PC-3 (cell line): ENCODE data around the gene S100B. TPM values are rescaled to one million over a fixed set of nuclear protein-coding genes. Genes with fewer than 3 reads are reported as not detected.

Experiments used
- ATAC-seq: fragments of 200-7000 bp; cut with Tn5 transposase; 2 replicates; pipeline ENCODE4 v1.9.1; 2020; ENCODE audit warnings: mild to moderate bottlenecking, moderate library complexity
- Bru-seq: library from RNA; stranded (reverse); fragments of 400-500 nt; gene quantifications from one replicate; lab custom pipeline; 2021; lab: Mats Ljungman, UMichigan
- BruChase-seq, 2 experiments: library from RNA; stranded (reverse); fragments of 400-500 nt; gene quantifications; one replicate each; lab custom pipeline; 2021; lab: Mats Ljungman, UMichigan
- BruUV-seq: library from RNA; stranded (reverse); fragments of 400-500 nt; replicated peaks from 2 replicates; lab custom pipeline; 2021; lab: Mats Ljungman, UMichigan
- CTCF ChIA-PET: fragments of 300-600 bp; sonication (Branson Sonifier 250); formaldehyde crosslinking; loops from one replicate; lab custom pipeline; 2022; ENCODE audit warnings: antibody characterized with exemption; lab: Charles Lee
- POLR2A ChIA-PET: fragments of 300-600 bp; sonication (Branson Sonifier 250); formaldehyde crosslinking; loops from one replicate; lab custom pipeline; 2022; ENCODE audit warnings: antibody characterized with exemption; ENCODE audit not compliant: unreplicated experiment; lab: Charles Lee
- DNase-seq: peaks from one replicate; pipeline ENCODE4 v3.0.0-alpha.2; 2015
- H2AFZ ChIP-seq: fragments of 300-600 bp; sonication (generic); 2 replicates; pipeline ENCODE4 v1.6.0; 2016; ENCODE audit warnings: antibody characterized with exemption, low read length
- H3F3A ChIP-seq: fragments of 300-600 bp; sonication (generic); one replicate; pipeline ENCODE4 v1.6.0; 2017; ENCODE audit warnings: antibody characterized with exemption, low read length, control low read depth, mild to moderate bottlenecking; ENCODE audit not compliant: unreplicated experiment
- H3K27ac ChIP-seq: fragments of 300-600 bp; sonication (generic); 2 replicates; pipeline ENCODE4 v1.5.1; 2016; ENCODE audit warnings: mild to moderate bottlenecking, low read length
- H3K27me3 ChIP-seq: fragments of 300-600 bp; sonication (generic); 2 replicates; pipeline ENCODE4 v1.6.1; 2016; ENCODE audit warnings: low read length, mixed read lengths
- H3K36me3 ChIP-seq: fragments of 300-600 bp; sonication (generic); 2 replicates; pipeline ENCODE4 v1.6.1; 2016; ENCODE audit warnings: low read depth, mixed run types, low read length, mixed read lengths
- H3K4me1 ChIP-seq: fragments of 300-600 bp; sonication (generic); 2 replicates; pipeline ENCODE4 v1.5.1; 2016; ENCODE audit warnings: low read length; ENCODE audit not compliant: insufficient read depth
- H3K4me2 ChIP-seq: fragments of 300-600 bp; sonication (generic); 2 replicates; pipeline ENCODE4 v1.6.0; 2016; ENCODE audit warnings: low read length
- H3K4me3 ChIP-seq: fragments of 300-600 bp; sonication (generic); 2 replicates; pipeline ENCODE4 v1.5.1; 2016; ENCODE audit warnings: mild to moderate bottlenecking, low read length, mixed read lengths
- H3K79me2 ChIP-seq: fragments of 300-600 bp; sonication (generic); 2 replicates; pipeline ENCODE4 v1.6.1; 2017; ENCODE audit warnings: low read length, mixed read lengths
- H3K9ac ChIP-seq: fragments of 300-600 bp; sonication (generic); 2 replicates; pipeline ENCODE4 v1.6.0; 2016; ENCODE audit warnings: mild to moderate bottlenecking, low read length
- H3K9me2 ChIP-seq: fragments of 300-600 bp; sonication (generic); replicated peaks from 2 replicates; pipeline ENCODE4 v1.6.1; 2016; ENCODE audit warnings: mixed run types, low read length, mixed read lengths
- H3K9me3 ChIP-seq: fragments of 300-600 bp; sonication (generic); 2 replicates; pipeline ENCODE4 v1.6.1; 2016; ENCODE audit warnings: low read length, mixed read lengths
- H4K20me1 ChIP-seq: fragments of 300-600 bp; sonication (generic); 2 replicates; pipeline ENCODE4 v1.6.1; 2016; ENCODE audit warnings: low read length, mixed read lengths
- CTCF ChIP-seq: fragments of 300-600 bp; sonication (generic); conservative IDR thresholded peaks from 2 replicates; pipeline ENCODE4 v1.5.1; 2017; ENCODE audit warnings: antibody characterized with exemption, low read depth, mild to moderate bottlenecking, low read length
- EZH2 ChIP-seq: fragments of 300-600 bp; sonication (generic); IDR thresholded peaks from one replicate; pipeline ENCODE4 v1.6.1; 2017; ENCODE audit warnings: antibody characterized with exemption, mild to moderate bottlenecking, low read length; ENCODE audit not compliant: unreplicated experiment
- EZH2phosphoT487 ChIP-seq: fragments of 300-600 bp; sonication (generic); IDR thresholded peaks from 2 replicates; pipeline ENCODE4 v1.6.1; 2018; ENCODE audit warnings: mild to moderate bottlenecking, antibody characterized with exemption, low read length, borderline replicate concordance
- intact Hi-C: fragments of 100-400 bp; cut with micrococcal nuclease; formaldehyde crosslinking; loops from 2 replicates; pipeline ENCODE4 v1.9.0; 2023
- long read RNA-seq: library from polyadenylated mRNA; unstranded; transcript quantifications from one replicate; pipeline ENCODE4 v2.0.0, GENCODE V29; 2021; ENCODE audit not compliant: unreplicated experiment
- total RNA-seq: library from RNA; depleted of rRNA; stranded (reverse); fragments of >200 nt; gene quantifications from 2 replicates; pipeline ENCODE4 v1.2.3, GENCODE V29; 2014; rRNA removed

S100B gene
- total RNA-seq (not detected in 2 replicates), Bru-seq, nascent RNA (not detected), BruChase-seq, experiment 1, labeled RNA remaining after a 6-hour chase (percentile 3 among the genes with signal in this experiment), BruChase-seq, experiment 2, labeled RNA remaining after a 2-hour chase (not detected)
- long read RNA-seq: 0 reads

DNA sequence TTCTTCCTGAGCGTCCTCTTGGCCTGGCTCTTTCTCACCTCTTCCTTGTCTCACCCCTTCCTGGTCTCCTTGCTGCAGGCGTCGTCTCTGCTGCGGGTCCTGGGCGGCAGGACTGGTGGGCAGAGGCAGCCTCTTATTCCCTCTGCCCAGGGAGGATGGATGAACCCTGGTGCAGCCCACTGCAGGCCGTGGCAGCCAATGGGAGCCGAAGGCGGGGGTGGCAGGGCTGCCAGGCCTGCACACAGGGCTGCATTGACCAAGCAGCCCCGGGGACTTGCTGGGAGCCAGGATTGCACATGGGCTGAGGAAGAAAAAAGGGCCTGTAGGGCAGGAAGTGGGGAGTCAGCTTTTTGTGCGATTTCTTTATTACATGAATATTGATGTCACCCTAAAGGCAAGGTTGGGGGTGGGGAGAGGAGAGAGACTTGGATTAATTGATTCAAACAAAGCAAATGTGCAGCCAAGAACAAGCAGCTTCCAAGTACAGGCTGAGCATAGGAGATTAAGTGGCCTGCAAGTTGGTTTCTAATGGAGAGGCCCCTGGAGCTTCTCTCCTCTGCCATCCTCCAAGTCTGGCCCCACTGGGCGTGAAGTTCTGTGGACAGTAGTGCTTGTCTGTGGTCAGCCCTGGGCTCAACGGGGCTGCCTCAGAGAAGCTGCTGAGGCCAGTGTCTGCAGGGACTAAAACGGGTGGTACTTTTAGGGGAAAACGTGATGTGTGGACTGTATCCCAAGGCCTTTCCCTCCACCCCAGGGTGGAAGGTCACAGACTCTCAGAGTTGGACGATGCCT lies at the start of gene S100B:
TSS of gene S100B (minus strand) at position 108 of the 792 bp plus-strand sequence. CDS start 2,667 bp downstream, outside the sequence.
- no peaks in the 10 kb centered on the region for H3K9me3 ChIP-seq
- no peaks in the 10 kb centered on the region for H3K79me2 ChIP-seq
- no peak within 1 kb of the TSS for H2AFZ ChIP-seq
- DNase-seq: no peak
- intact Hi-C loops: no loop called here
- peaks cover 20% of the 10 kb centered on the region for H3K27me3 ChIP-seq
- ChIA-PET CTCF (no interaction called here), POLR2A (no interaction called here)
- no peak within 1 kb of the TSS for H3K27ac ChIP-seq
- H3K9ac ChIP-seq: no peak within 1 kb of the TSS
- no peaks in the 10 kb centered on the region for H4K20me1 ChIP-seq
- BruUV-seq: no TSS peak
- H3F3A ChIP-seq: no peaks in the 10 kb centered on the region
- no peak within 1 kb of the TSS for H3K4me3 ChIP-seq
- H3K36me3 ChIP-seq: no peaks in the 10 kb centered on the region
- no peaks in the 10 kb centered on the region for H3K9me2 ChIP-seq
- TF ChIP-seq EZH2: no peak
- no peak for TF ChIP-seq CTCF
- no peak for TF ChIP-seq EZH2phosphoT487
- no peaks in the 10 kb centered on the region for H3K4me1 ChIP-seq
- ATAC-seq: no peak
- no peak within 1 kb of the TSS for H3K4me2 ChIP-seq

DNA sequence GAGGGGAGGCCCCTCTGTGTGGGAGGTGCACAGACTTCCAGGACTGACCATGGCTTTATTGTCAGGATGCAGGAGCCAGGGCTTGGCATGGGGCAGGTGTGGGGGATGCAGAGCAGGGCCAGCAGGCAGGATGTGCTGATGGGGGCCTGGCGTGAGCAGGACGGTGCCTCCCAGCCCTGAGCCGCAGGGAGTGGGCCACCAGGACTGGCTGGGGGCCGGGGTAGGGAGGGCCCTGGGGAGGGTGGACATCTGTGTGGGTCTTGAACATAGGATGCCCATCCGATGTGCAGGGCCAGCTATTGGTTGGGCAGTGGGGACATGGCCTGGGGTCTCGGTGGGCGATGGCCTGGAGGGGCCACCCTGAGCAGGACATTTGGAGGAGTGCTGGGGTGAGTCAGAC lies 46.2 kb upstream of the S100B start:
- H2AFZ ChIP-seq: no peak overlapping the region
- H3K27me3 ChIP-seq: no peaks in the 10 kb centered on the region
- no peak overlapping the region for H3K4me3 ChIP-seq
- DNase-seq (no peak), ATAC-seq (no peak)
- ChIA-PET POLR2A (no interaction called here), CTCF (no interaction called here)
- peaks cover 4% of the 10 kb centered on the region; the same call in 1 of the 2 replicates for H4K20me1 ChIP-seq
- H3K9me2 ChIP-seq: no peaks in the 10 kb centered on the region
- no peak for TF ChIP-seq EZH2phosphoT487
- TF ChIP-seq CTCF: no peak
- H3F3A ChIP-seq: no peaks in the 10 kb centered on the region
- intact Hi-C loops: no loop called here
- H3K79me2 ChIP-seq: no peaks in the 10 kb centered on the region
- H3K36me3 ChIP-seq: peaks cover 80% of the 10 kb centered on the region
- H3K9me3 ChIP-seq: peaks cover 5% of the 10 kb centered on the region; the same call in 1 of the 2 replicates
- H3K9ac ChIP-seq: no peak overlapping the region
- BruUV-seq: no TSS peak
- no peaks in the 10 kb centered on the region for H3K4me1 ChIP-seq
- H3K4me2 ChIP-seq: no peak overlapping the region
- no peak overlapping the region for H3K27ac ChIP-seq
